MM.1S (cell line): ENCODE results near the gene GJA4.

ENCODE experiments used
- DNase-seq: peaks from one replicate; pipeline ENCODE4 v3.0.0-alpha.2; 2015
- H2AFZ ChIP-seq: fragments of 300-600 bp; sonication (generic); 2 replicates; pipeline ENCODE4 v1.6.0; 2016; ENCODE audit warnings: antibody characterized with exemption, low read length
- H3F3A ChIP-seq: fragments of 300-600 bp; sonication (generic); 2 replicates; pipeline ENCODE4 v1.6.1; 2016; ENCODE audit warnings: mild to moderate bottlenecking, antibody characterized with exemption, low read length, moderate library complexity, mixed read lengths; ENCODE audit not compliant: insufficient read depth
- H3K27ac ChIP-seq: fragments of 300-600 bp; sonication (generic); 2 replicates; pipeline ENCODE4 v1.5.1; 2016; ENCODE audit warnings: mild to moderate bottlenecking, low read length
- H3K27me3 ChIP-seq: fragments of 300-600 bp; sonication (generic); replicated peaks from 2 replicates; pipeline ENCODE4 v1.6.0; 2016; ENCODE audit warnings: low read length; ENCODE audit not compliant: insufficient read depth
- H3K36me3 ChIP-seq: fragments of 300-600 bp; sonication (generic); replicated peaks from 2 replicates; pipeline ENCODE4 v1.6.1; 2016; ENCODE audit warnings: mild to moderate bottlenecking, low read length, mixed read lengths; ENCODE audit not compliant: insufficient read depth
- H3K4me1 ChIP-seq: fragments of 300-600 bp; sonication (generic); 2 replicates; pipeline ENCODE4 v1.6.1; 2016; ENCODE audit warnings: low read length, mixed read lengths
- H3K4me2 ChIP-seq: fragments of 300-600 bp; sonication (generic); 2 replicates; pipeline ENCODE4 v1.6.0; 2016; ENCODE audit warnings: low read depth, low read length
- H3K4me3 ChIP-seq: fragments of 300-600 bp; sonication (generic); 2 replicates; pipeline ENCODE4 v1.5.1; 2016; ENCODE audit warnings: low read length, mixed read lengths
- H3K79me2 ChIP-seq: fragments of 300-600 bp; sonication (generic); 2 replicates; pipeline ENCODE4 v1.6.1; 2016; ENCODE audit warnings: mixed run types, low read length, mixed read lengths
- H3K9ac ChIP-seq: fragments of 300-600 bp; sonication (generic); 2 replicates; pipeline ENCODE4 v1.6.1; 2016; ENCODE audit warnings: low read length, mixed read lengths
- H3K9me2 ChIP-seq: fragments of 300-600 bp; sonication (generic); replicated peaks from 2 replicates; pipeline ENCODE4 v1.6.1; 2016; ENCODE audit warnings: mild to moderate bottlenecking, low read length, mixed read lengths; ENCODE audit not compliant: insufficient read depth
- H3K9me3 ChIP-seq: fragments of 300-600 bp; sonication (generic); replicated peaks from 2 replicates; pipeline ENCODE4 v1.6.1; 2016; ENCODE audit warnings: mild to moderate bottlenecking, low read length, mixed read lengths; ENCODE audit not compliant: insufficient read depth
- H4K20me1 ChIP-seq: fragments of 300-600 bp; sonication (generic); 2 replicates; pipeline ENCODE4 v1.6.1; 2016; ENCODE audit warnings: mild to moderate bottlenecking, low read length, moderate library complexity, mixed read lengths; ENCODE audit not compliant: insufficient read depth
- EZH2 ChIP-seq: fragments of 300-600 bp; sonication (generic); optimal IDR thresholded peaks from 2 replicates; pipeline ENCODE3; 2017; ENCODE audit warnings: low read depth, mild to moderate bottlenecking, antibody characterized with exemption, low read length, mixed read lengths
- EZH2phosphoT487 ChIP-seq: fragments of 300-600 bp; sonication (generic); IDR thresholded peaks from 2 replicates; pipeline ENCODE4 v1.6.1; 2018; ENCODE audit warnings: antibody characterized with exemption, low read length
- TF ChIP-seq, protein P1 (sequence below): fragments of 300-600 bp; sonication (generic); IDR thresholded peaks from 2 replicates; pipeline ENCODE4 v1.5.1; 2016; ENCODE audit warnings: antibody characterized with exemption, low read length, mixed read lengths

GJA4 gene

DNA sequence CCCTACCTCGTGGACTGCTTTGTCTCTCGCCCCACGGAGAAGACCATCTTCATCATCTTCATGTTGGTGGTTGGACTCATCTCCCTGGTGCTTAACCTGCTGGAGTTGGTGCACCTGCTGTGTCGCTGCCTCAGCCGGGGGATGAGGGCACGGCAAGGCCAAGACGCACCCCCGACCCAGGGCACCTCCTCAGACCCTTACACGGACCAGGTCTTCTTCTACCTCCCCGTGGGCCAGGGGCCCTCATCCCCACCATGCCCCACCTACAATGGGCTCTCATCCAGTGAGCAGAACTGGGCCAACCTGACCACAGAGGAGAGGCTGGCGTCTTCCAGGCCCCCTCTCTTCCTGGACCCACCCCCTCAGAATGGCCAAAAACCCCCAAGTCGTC is 2.0 kb downstream of the GJA4 start:
- Histone ChIP-seq H3K4me1 (peaks cover 4% of the 10 kb centered on the region), H3K4me2 (no peak overlapping the region), H3K4me3 (no peak overlapping the region), H3K9me3 (no peaks in the 10 kb centered on the region), H3K9ac (no peak overlapping the region), H4K20me1 (no peaks in the 10 kb centered on the region), H3F3A (0 out of 2 replicates have a peak, but pooled peaks cover 4% of the 10 kb centered on the region), H3K79me2 (no peaks in the 10 kb centered on the region), H3K9me2 (no peaks in the 10 kb centered on the region), H3K27me3 (peaks cover 72% of the 10 kb centered on the region), H3K27ac (no peak overlapping the region), H3K36me3 (no peaks in the 10 kb centered on the region), H2AFZ (no peak overlapping the region)
- DNase-seq: no peak
- TF ChIP-seq, protein P1, sequence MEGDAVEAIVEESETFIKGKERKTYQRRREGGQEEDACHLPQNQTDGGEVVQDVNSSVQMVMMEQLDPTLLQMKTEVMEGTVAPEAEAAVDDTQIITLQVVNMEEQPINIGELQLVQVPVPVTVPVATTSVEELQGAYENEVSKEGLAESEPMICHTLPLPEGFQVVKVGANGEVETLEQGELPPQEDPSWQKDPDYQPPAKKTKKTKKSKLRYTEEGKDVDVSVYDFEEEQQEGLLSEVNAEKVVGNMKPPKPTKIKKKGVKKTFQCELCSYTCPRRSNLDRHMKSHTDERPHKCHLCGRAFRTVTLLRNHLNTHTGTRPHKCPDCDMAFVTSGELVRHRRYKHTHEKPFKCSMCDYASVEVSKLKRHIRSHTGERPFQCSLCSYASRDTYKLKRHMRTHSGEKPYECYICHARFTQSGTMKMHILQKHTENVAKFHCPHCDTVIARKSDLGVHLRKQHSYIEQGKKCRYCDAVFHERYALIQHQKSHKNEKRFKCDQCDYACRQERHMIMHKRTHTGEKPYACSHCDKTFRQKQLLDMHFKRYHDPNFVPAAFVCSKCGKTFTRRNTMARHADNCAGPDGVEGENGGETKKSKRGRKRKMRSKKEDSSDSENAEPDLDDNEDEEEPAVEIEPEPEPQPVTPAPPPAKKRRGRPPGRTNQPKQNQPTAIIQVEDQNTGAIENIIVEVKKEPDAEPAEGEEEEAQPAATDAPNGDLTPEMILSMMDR: no peak
- TF ChIP-seq EZH2 (no peak), EZH2phosphoT487 (no peak)

DNA sequence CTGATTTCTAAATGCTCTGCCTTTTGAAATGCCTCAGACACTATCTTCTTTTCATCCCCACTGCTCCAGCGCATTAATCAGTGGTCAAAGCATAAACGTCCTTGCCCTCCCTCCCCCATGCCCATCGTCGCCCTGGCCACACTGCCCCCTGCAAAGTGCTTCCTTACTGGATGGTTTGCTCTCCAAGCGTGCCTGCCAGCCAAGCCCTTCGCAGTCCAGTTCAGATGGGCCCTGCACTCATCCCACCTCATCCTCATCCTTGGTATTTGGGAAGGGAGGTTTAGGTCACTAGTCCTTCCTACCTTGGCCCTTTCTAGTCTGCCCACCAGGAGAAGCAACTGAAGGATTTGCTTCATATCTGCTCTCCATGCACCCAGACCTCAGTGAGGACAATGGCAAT is 3.1 kb downstream of the GJA4 start:
- no peaks in the 10 kb centered on the region for H3K4me1 ChIP-seq
- no peak overlapping the region for H3K4me3 ChIP-seq
- H2AFZ ChIP-seq: no peak overlapping the region
- H4K20me1 ChIP-seq: no peaks in the 10 kb centered on the region
- no peaks in the 10 kb centered on the region for H3K36me3 ChIP-seq
- peaks cover 66% of the 10 kb centered on the region for H3K27me3 ChIP-seq
- H3K9me2 ChIP-seq: no peaks in the 10 kb centered on the region
- no peak overlapping the region for H3K4me2 ChIP-seq
- no peaks in the 10 kb centered on the region for H3K79me2 ChIP-seq
- H3F3A ChIP-seq: no peaks in the 10 kb centered on the region
- H3K9me3 ChIP-seq: no peaks in the 10 kb centered on the region
- H3K27ac ChIP-seq: no peak overlapping the region
- DNase-seq: no peak
- TF ChIP-seq EZH2phosphoT487: no peak
- no peak overlapping the region for H3K9ac ChIP-seq

DNA sequence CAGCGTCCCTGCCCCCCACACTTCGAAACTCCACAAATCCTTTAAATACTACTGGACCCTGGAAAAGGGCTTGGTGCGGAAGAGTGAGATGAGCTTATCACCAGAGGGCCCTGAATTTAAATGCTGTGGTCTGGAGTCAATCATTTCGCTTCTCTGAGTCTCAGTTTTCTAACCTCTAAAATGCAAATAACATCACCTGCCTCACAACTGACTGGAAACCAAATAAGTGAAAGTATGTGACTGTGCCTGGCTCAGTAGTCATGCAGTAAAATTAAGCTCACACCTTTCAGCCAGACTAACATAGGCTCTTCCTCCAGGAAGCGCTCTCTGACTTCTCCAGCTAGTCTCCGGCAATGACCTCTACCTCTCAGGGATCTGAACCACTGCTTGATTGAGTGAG is 4.2 kb downstream of the GJA4 start:
- no peak for DNase-seq
- Histone ChIP-seq H2AFZ (no peak overlapping the region), H3K27me3 (peaks cover 56% of the 10 kb centered on the region), H4K20me1 (no peaks in the 10 kb centered on the region), H3K79me2 (no peaks in the 10 kb centered on the region), H3F3A (no peaks in the 10 kb centered on the region), H3K27ac (no peak overlapping the region), H3K4me3 (no peak overlapping the region), H3K4me2 (no peak overlapping the region), H3K9me2 (no peaks in the 10 kb centered on the region), H3K4me1 (no peaks in the 10 kb centered on the region), H3K9ac (no peak overlapping the region), H3K9me3 (no peaks in the 10 kb centered on the region), H3K36me3 (no peaks in the 10 kb centered on the region)
- TF ChIP-seq, protein P1: no peak
- TF ChIP-seq EZH2: no peak
- TF ChIP-seq EZH2phosphoT487: no peak

DNA sequence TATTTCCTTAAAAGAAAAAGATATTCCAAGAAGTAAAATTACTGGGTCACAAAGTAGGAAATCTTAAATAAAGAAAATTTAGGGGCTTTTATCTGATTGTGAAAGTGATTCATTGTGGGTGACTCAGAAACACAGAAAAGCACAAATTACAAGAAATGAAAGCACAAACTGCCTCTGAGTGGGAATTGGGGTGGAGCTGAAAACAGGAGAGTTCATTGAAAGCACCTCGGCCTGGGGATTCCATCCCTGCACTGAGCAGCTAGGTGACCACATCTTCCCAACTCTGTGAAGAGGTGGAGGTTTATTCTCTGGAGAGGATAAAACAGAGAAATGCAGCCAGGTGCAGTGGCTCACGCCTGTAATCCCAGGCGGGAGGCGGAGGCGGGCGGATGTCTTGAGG is 7.4 kb downstream of the GJA4 start:
- Histone ChIP-seq H2AFZ (no peak overlapping the region), H3K4me2 (no peak overlapping the region), H3K79me2 (no peaks in the 10 kb centered on the region), H4K20me1 (no peaks in the 10 kb centered on the region), H3K9me3 (no peaks in the 10 kb centered on the region), H3K4me1 (no peaks in the 10 kb centered on the region), H3K27me3 (peaks cover 35% of the 10 kb centered on the region), H3K4me3 (no peak overlapping the region), H3K27ac (no peak overlapping the region), H3K9me2 (no peaks in the 10 kb centered on the region), H3K9ac (no peak overlapping the region), H3F3A (no peaks in the 10 kb centered on the region), H3K36me3 (no peaks in the 10 kb centered on the region)
- TF ChIP-seq, protein P1: no peak
- TF ChIP-seq EZH2phosphoT487 (no peak), EZH2 (no peak)
- DNase-seq: no peak
